Progenitor cell of endocrine pancreas (in vitro differentiated cells): Measurements from ENCODE around the gene XRCC6. TPM values are rescaled to one million over a fixed set of nuclear protein-coding genes. Genes with fewer than 3 reads are reported as not detected.
A peak's percentile ranks its signal among the peaks of the same experiment; 100 is the strongest.
"Not testable (repeated sequence)": the region's sequence is repeated elsewhere in the genome, so short reads cannot be mapped to it uniquely, and the experiment has no call there.

Experiments
- DNase-seq: peaks from one replicate; pipeline ENCODE4 v3.0.0; 2021; ENCODE audit warnings: low spot score; ENCODE audit not compliant: unreplicated experiment
- H3K27ac Mint-ChIP-seq: 2 replicates; pipeline ENCODE4 v1.8.0; 2021; ENCODE audit warnings: mild to moderate bottlenecking, moderate library complexity, mixed read lengths
- H3K27me3 Mint-ChIP-seq: 2 replicates; pipeline ENCODE4 v1.8.0; 2021; ENCODE audit warnings: mixed read lengths
- H3K36me3 Mint-ChIP-seq: 2 replicates; pipeline ENCODE4 v1.8.0; 2022; ENCODE audit warnings: mixed read lengths; ENCODE audit not compliant: insufficient read depth
- H3K4me1 Mint-ChIP-seq: 2 replicates; pipeline ENCODE4 v1.8.0; 2021; ENCODE audit warnings: low read depth, mixed read lengths
- H3K4me3 Mint-ChIP-seq: 2 replicates; pipeline ENCODE4 v1.8.0; 2021; ENCODE audit warnings: low read depth, mild to moderate bottlenecking, moderate library complexity, mixed read lengths
- H3K9me3 Mint-ChIP-seq: 2 replicates; pipeline ENCODE4 v1.8.0; 2021; ENCODE audit warnings: low read depth, mixed read lengths
- total RNA-seq: library from RNA; stranded (reverse); gene quantifications from 2 replicates; pipeline ENCODE4 v1.2.1, GENCODE V29; 2021
- TF ChIP-seq, protein P1 (sequence below): fragments of 200-600 bp; sonication (generic); IDR thresholded peaks from one replicate; pipeline ENCODE4 v1.5.0; 2021; ENCODE audit warnings: antibody characterized with exemption, mild to moderate bottlenecking; ENCODE audit not compliant: unreplicated experiment

The XRCC6 gene
- total RNA-seq, 1 donor from 2014 or later, result 272 TPM

DNA sequence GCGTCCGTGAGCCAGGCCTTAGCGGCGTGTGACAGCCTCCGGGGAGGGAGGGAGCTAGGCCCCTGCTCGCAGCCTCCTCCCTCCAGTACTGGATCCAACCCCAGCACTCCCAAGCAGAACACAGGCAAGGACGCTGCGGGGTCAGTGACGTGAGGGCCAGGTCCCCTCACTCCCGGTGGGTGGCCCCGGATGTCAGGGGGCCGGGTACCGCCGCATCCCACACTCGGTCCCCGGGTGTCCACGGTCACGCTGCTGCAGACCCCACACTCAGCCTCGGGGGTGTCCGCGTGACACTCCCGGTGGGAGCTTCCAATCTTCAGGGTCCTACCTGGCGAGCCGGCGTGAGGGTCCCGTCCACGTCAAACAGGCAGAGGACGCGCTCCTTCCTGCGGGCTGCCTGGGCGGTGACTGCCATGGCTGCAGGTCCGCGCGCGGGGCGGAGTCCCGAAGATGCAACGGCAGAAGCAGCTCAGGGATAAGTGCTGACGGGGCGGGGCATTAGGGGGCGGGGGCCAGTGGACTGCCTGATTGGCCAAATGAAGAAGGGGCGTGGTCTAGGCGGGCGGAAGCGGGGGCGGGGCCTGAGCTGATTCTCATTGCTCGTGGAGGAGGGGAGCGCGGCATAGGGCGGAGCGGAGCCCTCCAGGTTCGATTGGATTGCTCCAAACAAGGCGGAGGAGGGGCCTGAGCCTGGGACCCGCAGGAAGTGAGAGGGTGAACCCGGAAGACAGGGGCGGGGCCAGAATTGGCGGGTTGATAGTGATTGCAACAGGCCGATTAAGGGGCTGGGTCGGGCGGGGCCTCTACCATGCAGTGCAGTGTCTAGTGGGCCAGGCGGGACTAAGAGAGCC lies 31.5 kb upstream of the XRCC6 start, which contains the start of gene PMM1:
TSS of gene PMM1 (minus strand) at position 450 of the 851 bp plus-strand sequence. CDS start at position 415, 35 bp downstream.
- Mint-ChIP-seq H3K36me3 (peaks cover 4% of the 10 kb centered on the region), H3K4me3 (peak within 1 kb of the TSS; percentile 94), H3K4me1 (peaks cover 19% of the 10 kb centered on the region), H3K9me3 (no peaks in the 10 kb centered on the region), H3K27me3 (no peaks in the 10 kb centered on the region), H3K27ac (peak within 1 kb of the TSS; percentile 96)
- DNase-seq, result peak; percentile 100
- TF ChIP-seq, protein P1, sequence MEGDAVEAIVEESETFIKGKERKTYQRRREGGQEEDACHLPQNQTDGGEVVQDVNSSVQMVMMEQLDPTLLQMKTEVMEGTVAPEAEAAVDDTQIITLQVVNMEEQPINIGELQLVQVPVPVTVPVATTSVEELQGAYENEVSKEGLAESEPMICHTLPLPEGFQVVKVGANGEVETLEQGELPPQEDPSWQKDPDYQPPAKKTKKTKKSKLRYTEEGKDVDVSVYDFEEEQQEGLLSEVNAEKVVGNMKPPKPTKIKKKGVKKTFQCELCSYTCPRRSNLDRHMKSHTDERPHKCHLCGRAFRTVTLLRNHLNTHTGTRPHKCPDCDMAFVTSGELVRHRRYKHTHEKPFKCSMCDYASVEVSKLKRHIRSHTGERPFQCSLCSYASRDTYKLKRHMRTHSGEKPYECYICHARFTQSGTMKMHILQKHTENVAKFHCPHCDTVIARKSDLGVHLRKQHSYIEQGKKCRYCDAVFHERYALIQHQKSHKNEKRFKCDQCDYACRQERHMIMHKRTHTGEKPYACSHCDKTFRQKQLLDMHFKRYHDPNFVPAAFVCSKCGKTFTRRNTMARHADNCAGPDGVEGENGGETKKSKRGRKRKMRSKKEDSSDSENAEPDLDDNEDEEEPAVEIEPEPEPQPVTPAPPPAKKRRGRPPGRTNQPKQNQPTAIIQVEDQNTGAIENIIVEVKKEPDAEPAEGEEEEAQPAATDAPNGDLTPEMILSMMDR, result no peak

DNA sequence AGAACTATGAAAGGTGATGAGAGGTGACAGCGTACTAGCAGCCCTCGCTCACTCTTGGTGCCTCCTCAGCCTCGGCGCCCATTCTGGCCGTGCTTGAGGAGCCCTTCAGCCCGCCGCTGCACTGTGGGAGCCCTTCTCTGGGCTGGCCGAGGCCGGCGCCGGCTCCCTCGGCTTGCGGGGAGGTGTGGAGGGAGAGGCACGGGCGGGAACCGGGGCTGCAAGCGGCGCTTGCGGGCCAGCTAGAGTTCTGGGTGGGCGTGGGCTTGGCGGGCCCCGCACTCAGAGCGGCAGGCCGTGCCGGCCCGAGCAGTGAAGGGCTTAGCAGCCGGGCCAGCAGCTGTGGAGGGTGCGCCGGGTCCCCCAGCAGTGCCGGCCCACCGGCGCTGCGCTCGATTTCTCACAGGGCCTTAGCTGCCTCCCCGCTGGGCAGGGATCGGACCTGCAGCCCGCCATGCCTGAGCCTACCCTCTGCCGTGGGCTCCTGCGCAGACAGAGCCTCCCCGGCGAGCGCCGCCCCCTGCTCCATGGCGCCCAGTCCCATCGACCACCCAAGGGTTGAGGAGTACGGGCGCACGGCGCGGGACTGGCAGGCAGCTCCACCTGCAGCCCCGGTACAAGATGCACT lies 27.6 kb upstream of the XRCC6 start:
- not testable (repeated sequence) for H3K27ac Mint-ChIP-seq, H3K36me3 Mint-ChIP-seq, H3K9me3 Mint-ChIP-seq, H3K4me3 Mint-ChIP-seq, H3K27me3 Mint-ChIP-seq, DNase-seq, H3K4me1 Mint-ChIP-seq

DNA sequence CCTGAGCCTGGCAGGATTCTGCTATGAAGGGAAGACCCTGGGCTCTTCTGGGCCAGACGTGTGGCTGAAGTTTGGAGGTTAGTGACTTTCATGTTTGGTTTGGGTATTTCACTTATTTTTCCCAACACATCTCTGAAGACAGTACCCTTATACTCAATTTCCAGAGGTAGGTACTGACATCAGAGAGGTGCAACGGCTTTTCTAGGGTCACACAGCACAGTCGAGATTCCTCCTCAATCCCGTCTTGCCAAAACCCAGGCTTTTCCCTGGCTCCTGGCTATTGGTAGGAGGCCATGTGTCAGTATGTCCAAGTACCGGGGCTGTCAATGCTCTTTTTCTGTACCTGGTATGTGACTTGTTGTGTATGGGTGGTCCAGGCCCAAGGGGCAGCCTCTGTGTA lies 25.4 kb upstream of the XRCC6 start:
- DNase-seq, result no peak
- Mint-ChIP-seq H3K27me3 (no peaks in the 10 kb centered on the region), H3K9me3 (no peaks in the 10 kb centered on the region), H3K4me3 (no peak overlapping the region), H3K4me1 (no peaks in the 10 kb centered on the region), H3K27ac (no peak overlapping the region), H3K36me3 (peaks cover 2% of the 10 kb centered on the region)
- TF ChIP-seq, protein P1, result no peak

DNA sequence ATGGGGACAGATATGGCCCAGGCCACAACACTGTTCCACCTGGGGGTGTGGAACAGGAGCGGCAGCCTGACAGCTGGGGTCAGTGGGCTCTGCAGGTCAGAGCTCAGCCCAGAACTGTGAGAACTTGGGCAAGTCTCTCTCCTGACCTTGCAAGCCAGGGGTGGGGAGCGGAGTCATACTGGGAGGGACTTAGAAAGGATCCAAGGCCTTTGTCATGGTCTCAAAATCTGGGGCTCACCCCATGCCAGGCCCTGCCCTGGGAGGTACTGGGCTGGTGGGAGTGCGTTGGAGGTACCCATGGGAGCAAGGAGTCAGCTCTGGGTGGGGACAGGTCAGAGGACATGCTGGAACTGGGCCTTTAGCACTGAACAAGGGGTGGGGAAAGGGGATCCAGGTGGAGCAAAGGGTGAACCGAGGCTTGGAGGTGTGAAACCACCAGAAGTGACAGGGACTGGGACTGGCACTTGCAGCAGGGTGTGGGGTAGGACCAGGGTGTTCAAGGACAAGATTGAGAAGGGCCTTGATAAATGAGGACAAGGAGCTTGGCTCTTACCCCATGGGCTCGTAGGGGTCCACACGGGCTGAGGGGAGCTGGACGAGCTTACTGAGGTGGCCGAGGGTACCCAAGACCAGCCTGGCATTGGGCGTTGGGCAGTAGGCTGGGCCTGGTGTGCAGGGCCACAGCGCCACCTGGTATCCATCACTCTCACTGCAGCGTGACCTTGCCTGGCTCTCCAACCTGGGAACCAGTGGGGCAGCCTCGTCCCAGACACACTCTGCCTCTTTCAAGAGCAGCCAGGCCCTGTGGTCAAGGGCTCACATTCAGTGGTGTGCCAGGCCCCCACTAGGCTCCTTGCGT lies 24.1 kb upstream of the XRCC6 start:
- no peaks in the 10 kb centered on the region for H3K27me3 Mint-ChIP-seq
- DNase-seq, result peak; percentile 46

DNA sequence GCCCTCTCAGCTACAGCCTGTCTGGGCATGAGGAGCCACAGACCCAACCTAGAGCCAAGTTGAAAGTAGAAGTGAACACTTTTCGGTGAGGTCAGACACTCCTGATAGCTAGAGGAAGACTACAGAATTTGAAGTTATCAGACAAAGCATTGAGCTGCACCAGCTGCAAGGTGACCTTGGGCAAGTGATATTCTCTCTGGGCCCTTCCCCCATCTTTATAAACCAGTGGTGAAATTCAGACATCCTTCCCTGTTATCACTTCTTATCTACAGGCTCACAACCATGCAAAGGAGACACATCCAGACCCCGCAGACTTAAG lies 23.5 kb upstream of the XRCC6 start:
- Mint-ChIP-seq H3K4me3 (no peak overlapping the region), H3K36me3 (peaks cover 3% of the 10 kb centered on the region), H3K4me1 (no peaks in the 10 kb centered on the region), H3K9me3 (no peaks in the 10 kb centered on the region), H3K27ac (peak overlapping the region; percentile 30), H3K27me3 (no peaks in the 10 kb centered on the region)
- TF ChIP-seq, protein P1, result no peak
- no peak for DNase-seq

More for the DNA sequence above, 24.1 kb upstream of the XRCC6 start:
- no peaks in the 10 kb centered on the region for H3K4me1 Mint-ChIP-seq
- TF ChIP-seq, protein P1, result peak; percentile 73
- no peak overlapping the region for H3K4me3 Mint-ChIP-seq
- peak overlapping the region; percentile 67 for H3K27ac Mint-ChIP-seq
- H3K36me3 Mint-ChIP-seq, result peaks cover under 1% of the 10 kb centered on the region
- H3K9me3 Mint-ChIP-seq, result no peaks in the 10 kb centered on the region
